ENCODE data around the gene TRABD.

DNA sequence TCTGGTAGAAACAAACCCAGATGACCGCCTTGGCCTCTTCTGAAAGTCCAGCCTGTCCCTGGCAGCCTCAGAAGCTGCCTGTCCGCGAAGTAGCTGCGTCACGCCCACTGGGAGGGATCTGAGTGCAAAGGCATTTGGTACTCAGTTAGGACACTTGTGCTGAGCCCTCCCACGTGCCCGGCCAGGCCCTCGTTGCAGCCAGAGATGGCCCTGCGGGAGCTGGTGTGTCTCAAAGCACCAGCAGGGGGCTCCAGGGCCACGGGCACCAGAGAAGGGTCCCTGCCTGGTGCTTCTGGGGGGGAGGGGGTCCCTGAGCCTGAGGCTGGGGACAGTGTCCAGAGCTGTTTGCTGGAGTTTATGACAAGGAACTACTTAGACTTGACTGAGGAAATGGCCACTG, 20.9 kb downstream of the TRABD start:
- TF ChIP-seq, protein P1, sequence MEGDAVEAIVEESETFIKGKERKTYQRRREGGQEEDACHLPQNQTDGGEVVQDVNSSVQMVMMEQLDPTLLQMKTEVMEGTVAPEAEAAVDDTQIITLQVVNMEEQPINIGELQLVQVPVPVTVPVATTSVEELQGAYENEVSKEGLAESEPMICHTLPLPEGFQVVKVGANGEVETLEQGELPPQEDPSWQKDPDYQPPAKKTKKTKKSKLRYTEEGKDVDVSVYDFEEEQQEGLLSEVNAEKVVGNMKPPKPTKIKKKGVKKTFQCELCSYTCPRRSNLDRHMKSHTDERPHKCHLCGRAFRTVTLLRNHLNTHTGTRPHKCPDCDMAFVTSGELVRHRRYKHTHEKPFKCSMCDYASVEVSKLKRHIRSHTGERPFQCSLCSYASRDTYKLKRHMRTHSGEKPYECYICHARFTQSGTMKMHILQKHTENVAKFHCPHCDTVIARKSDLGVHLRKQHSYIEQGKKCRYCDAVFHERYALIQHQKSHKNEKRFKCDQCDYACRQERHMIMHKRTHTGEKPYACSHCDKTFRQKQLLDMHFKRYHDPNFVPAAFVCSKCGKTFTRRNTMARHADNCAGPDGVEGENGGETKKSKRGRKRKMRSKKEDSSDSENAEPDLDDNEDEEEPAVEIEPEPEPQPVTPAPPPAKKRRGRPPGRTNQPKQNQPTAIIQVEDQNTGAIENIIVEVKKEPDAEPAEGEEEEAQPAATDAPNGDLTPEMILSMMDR (conservative IDR thresholded peaks at IDR 0.05): peak; percentile 68
- no peak for TF ChIP-seq ZFX (IDR thresholded peaks at IDR 0.05)

All from C4-2B (cell line).